BLaER1 treated with 17β-estradiol and CSF1 and Interleukin-3, amounts not matched to agents 10 nM and 100 nM (cell line): Measurements from ENCODE around the gene CSNK1G2.
"Not testable (repeated sequence)": the region's sequence is repeated elsewhere in the genome, so short reads cannot be mapped to it uniquely, and the experiment has no call there.

Experiments
- H3K27ac ChIP-seq, 11 experiments: shearing (Covaris generic); formaldehyde crosslinking; 2 replicates each; pipeline ENCODE4 v1.8.1; 2022
- H3K27me3 ChIP-seq, 11 experiments: shearing (Covaris generic); formaldehyde crosslinking; 2 replicates each; pipeline ENCODE4 v1.8.1; 2022
- H3K36me3 ChIP-seq, 11 experiments: shearing (Covaris generic); formaldehyde crosslinking; 2 replicates each; pipeline ENCODE4 v1.8.1; 2022
- H3K4me1 ChIP-seq, 10 experiments: shearing (Covaris generic); formaldehyde crosslinking; 2 replicates each; pipeline ENCODE4 v1.8.1; 2022
- H3K4me2 ChIP-seq, 11 experiments: shearing (Covaris generic); formaldehyde crosslinking; 2 replicates each; pipeline ENCODE4 v1.8.1; 2022
- H3K4me3 ChIP-seq, 10 experiments: shearing (Covaris generic); formaldehyde crosslinking; 2 replicates each; pipeline ENCODE4 v1.8.1; 2022
- H3K9ac ChIP-seq, 11 experiments: shearing (Covaris generic); formaldehyde crosslinking; 2 replicates each; pipeline ENCODE4 v1.8.1; 2022
- H3K9me3 ChIP-seq, 11 experiments: shearing (Covaris generic); formaldehyde crosslinking; replicated peaks in 1 of 11; 2 replicates each; pipeline ENCODE4 v1.8.1; 2022
- H4K20me1 ChIP-seq, 11 experiments: shearing (Covaris generic); formaldehyde crosslinking; 2 replicates each; pipeline ENCODE4 v1.8.1; 2022
- Cebpa-rat ChIP-seq, 11 experiments: shearing (Covaris generic); IDR thresholded peaks; 2 replicates each; pipeline ENCODE4 v1.8.1; 2022

CSNK1G2 gene

DNA sequence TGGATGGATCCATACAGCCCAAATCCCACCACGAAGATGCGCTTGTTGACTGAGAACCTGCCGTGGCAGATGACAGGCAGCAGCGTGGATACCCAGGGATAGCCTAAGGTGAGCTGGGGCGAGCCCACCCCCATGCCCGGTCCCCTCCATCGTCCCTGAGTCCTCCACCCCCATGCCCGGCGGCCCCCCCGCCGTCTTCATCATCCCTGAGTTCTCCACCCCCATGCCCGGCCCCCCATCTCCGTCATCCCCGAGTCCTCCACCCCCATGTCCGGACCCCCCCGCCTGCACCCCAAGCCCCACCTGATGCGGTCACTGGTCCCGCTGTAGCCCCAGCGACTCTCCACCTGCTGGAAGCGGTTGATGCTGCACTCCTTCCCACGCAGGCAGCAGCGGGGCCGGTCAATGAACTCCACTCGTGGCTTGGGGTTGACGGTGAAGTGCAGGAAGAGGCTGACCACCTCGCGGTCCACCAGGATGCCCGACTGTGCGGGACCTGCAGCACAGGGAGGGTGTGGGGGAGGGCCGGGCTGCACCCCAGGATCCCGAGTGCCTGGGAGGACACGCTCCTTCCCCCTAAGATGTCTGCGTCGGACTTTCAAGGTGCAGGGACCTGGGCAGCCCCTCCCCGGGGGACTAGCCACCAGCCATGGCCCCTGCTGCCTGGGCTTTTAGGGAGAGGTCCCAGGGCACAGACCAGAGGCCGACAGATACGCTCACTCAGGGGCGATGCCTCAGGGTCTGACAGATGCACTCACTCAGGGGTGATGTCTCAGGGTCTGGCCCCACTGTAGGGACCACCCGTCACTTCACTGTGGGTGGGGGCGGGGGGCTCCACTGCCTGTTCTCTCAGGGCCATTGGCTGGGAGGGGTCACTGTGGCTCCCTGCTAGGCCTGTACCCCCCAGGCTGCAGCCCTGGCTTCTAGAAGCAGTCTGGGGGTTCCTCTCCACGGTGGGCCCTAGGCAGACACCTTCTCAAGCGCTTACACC lies 46.5 kb downstream of the CSNK1G2 start:
- no peaks in the 10 kb centered on the region for H3K9me3 ChIP-seq
- peaks cover 12 to 78% (median 51%) of the 10 kb centered on the region in 11 experiments; a peak in 18 of 22 replicates for H4K20me1 ChIP-seq
- peaks cover 76 to 98% (median 93%) of the 10 kb centered on the region in 11 experiments for H3K36me3 ChIP-seq
- no peak for TF ChIP-seq Cebpa-rat (IDR thresholded peaks at IDR 0.05)
- no peak overlapping the region for H3K9ac ChIP-seq
- no peak overlapping the region for H3K4me2 ChIP-seq
- no peaks in the 10 kb centered on the region for H3K4me1 ChIP-seq
- H3K4me3 ChIP-seq: no peak overlapping the region
- H3K27me3 ChIP-seq: no peaks in the 10 kb centered on the region
- no peak overlapping the region for H3K27ac ChIP-seq

- H3K4me1 ChIP-seq, H3K27me3 ChIP-seq, H3K9me3 ChIP-seq, H3K4me3 ChIP-seq, H3K4me2 ChIP-seq, H3K27ac ChIP-seq, H3K9ac ChIP-seq: not testable (repeated sequence)
- Histone ChIP-seq H4K20me1 (peaks cover 12 to 78% (median 48%) of the 10 kb centered on the region in 11 experiments; a peak in 18 of 22 replicates), H3K36me3 (peaks cover 79 to 96% (median 92%) of the 10 kb centered on the region in 11 experiments)
These were observed 47.5 kb downstream of the CSNK1G2 start for GRCh38 chr19:1988464-1988863.

DNA sequence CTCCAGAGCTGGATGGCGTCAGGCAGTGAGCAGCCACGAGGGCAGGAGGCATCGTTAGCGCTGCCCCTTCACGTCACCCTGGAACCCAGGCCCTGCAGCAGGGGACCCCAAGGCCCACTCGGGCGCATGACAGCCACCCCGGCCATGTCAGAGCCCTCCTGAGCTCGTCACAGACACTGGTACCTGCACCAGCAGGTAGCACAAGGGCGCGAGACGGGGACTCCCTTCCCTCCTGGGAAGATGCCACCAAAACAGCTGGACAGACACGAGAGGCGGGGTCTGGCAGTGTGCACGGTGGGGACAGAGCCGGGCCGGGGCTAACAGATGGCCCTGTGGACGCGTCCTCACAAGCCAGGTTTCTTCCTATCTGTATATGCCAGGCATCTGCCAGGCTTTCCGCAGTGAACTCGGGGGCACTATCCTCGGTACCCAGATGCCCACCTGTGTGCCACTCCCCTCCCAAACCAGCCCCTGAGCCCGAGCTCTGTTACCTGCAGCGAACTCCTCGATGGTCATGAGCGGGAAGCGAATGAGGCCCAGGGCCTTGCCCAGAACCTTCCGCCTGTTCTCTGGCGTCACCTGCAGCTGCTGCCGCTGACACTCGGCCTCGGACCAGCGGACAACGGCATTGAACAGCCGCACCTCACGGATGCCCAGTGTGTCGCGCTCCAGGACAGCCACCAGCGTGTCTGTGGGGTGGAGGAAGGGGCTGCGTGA lies 48.7 kb downstream of the CSNK1G2 start:
- Histone ChIP-seq H3K9me3 (no peaks in the 10 kb centered on the region), H3K4me2 (no peak overlapping the region), H4K20me1 (peaks cover 10 to 71% (median 48%) of the 10 kb centered on the region in 11 experiments; a peak in 18 of 22 replicates), H3K4me1 (no peaks in the 10 kb centered on the region), H3K4me3 (no peak overlapping the region), H3K9ac (no peak overlapping the region), H3K36me3 (peaks cover 72 to 96% (median 94%) of the 10 kb centered on the region in 11 experiments), H3K27me3 (no peaks in the 10 kb centered on the region), H3K27ac (no peak overlapping the region)
- TF ChIP-seq Cebpa-rat (IDR thresholded peaks at IDR 0.05): no peak

DNA sequence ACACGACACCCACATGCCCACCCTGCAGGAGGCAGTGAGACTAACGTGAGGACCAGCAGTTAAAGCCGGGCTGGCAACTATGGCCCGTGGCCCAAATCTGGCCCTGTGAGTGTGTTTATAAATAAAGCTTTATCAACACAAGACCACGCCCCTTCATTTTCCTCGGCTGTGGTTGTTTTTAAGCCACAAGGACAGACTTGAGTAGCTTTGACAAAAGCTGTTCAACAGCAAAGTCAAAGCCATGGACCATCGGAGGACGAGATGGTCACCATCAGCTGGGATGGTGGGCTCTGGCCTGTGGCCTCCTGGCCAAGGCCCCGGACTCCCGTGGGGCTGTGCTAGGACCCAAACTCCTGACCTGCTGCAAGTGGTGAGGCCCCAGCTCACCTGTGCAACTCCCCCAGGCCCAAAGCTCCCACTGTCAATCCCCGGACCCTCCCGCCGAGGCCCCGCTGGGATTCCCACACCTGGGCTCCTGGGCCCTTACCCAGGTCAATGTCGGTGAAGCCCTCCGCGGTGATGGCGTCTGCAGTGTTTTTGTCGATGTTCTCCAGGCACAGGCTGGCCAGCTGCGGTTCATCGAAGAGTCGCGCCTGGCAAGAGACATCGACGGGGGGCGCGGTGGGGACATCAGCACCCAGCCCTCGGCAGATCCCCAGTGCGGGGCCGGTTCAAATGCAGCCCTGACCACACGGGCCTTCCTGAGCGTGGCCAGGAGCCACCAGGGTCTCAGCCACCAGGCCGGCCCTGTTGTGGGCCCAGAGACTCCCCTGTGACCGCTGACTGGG lies 49.5 kb downstream of the CSNK1G2 start:
- Histone ChIP-seq H3K9ac (no peak overlapping the region; a peak in 1 of 22 replicates), H3K36me3 (peaks cover 67 to 95% (median 92%) of the 10 kb centered on the region in 11 experiments), H4K20me1 (peaks cover 4 to 65% (median 50%) of the 10 kb centered on the region in 11 experiments; a peak in 17 of 22 replicates), H3K9me3 (no peaks in the 10 kb centered on the region), H3K4me3 (no peak overlapping the region), H3K4me1 (no peaks in the 10 kb centered on the region), H3K27ac (no peak overlapping the region; a peak in 1 of 22 replicates), H3K4me2 (no peak overlapping the region), H3K27me3 (no peaks in the 10 kb centered on the region)
- no peak for TF ChIP-seq Cebpa-rat (IDR thresholded peaks at IDR 0.05)

GRCh38 chr19:1991018-1991913 lies 50.3 kb downstream of the CSNK1G2 start:
- Histone ChIP-seq H4K20me1 (peaks cover 4 to 56% (median 42%) of the 10 kb centered on the region in 11 experiments; a peak in 17 of 22 replicates), H3K36me3 (peaks cover 65 to 95% (median 92%) of the 10 kb centered on the region in 11 experiments), H3K27ac (no peak overlapping the region; a peak in 1 of 22 replicates), H3K4me1 (no peaks in the 10 kb centered on the region), H3K4me2 (no peak overlapping the region), H3K4me3 (no peak overlapping the region), H3K9ac (peak overlapping the region in 1 of 11 experiments; percentile 19; a peak in 2 of 22 replicates), H3K27me3 (no peaks in the 10 kb centered on the region), H3K9me3 (peaks cover 0 to 5% (median 4%) of the 10 kb centered on the region in 11 experiments; a peak in 13 of 22 replicates)
- TF ChIP-seq Cebpa-rat (IDR thresholded peaks at IDR 0.05): no peak

DNA sequence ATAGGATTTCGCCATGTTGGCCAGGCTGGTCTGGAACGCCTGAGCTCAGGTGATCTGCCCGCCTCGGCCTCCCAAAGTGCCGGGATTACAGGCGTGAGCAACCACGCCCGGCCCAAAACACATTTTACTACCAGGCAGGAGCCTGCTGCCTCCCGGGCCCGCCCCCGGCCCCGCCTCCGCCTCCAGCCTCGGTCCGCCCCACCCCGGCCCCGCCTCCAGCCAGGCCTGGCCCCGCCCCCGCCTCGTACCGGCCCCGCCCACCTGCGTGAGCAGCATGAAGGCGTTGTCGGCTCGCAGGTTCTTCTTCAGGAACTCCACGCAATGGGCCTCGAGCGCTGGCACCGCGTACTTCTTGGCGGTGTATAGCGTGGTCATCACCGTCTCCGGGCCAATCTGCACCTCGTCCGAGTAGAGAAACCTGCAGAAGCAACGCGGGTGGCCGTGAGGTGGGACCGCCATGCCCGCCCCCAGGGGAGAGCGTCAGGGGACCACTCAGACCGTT lies 51.8 kb downstream of the CSNK1G2 start:
- peaks cover 68 to 97% (median 94%) of the 10 kb centered on the region in 11 experiments for H3K36me3 ChIP-seq
- no peak for TF ChIP-seq Cebpa-rat (IDR thresholded peaks at IDR 0.05)
- peaks cover 0 to 20% (median 16%) of the 10 kb centered on the region in 11 experiments; a peak in 14 of 22 replicates for H3K9me3 ChIP-seq
- H3K4me3 ChIP-seq: no peak overlapping the region
- no peak overlapping the region for H3K9ac ChIP-seq
- H3K27me3 ChIP-seq: no peaks in the 10 kb centered on the region
- no peak overlapping the region for H3K27ac ChIP-seq
- no peak overlapping the region for H3K4me2 ChIP-seq
- H4K20me1 ChIP-seq: peaks cover 11 to 50% (median 40%) of the 10 kb centered on the region in 11 experiments; a peak in 17 of 22 replicates
- no peaks in the 10 kb centered on the region for H3K4me1 ChIP-seq

DNA sequence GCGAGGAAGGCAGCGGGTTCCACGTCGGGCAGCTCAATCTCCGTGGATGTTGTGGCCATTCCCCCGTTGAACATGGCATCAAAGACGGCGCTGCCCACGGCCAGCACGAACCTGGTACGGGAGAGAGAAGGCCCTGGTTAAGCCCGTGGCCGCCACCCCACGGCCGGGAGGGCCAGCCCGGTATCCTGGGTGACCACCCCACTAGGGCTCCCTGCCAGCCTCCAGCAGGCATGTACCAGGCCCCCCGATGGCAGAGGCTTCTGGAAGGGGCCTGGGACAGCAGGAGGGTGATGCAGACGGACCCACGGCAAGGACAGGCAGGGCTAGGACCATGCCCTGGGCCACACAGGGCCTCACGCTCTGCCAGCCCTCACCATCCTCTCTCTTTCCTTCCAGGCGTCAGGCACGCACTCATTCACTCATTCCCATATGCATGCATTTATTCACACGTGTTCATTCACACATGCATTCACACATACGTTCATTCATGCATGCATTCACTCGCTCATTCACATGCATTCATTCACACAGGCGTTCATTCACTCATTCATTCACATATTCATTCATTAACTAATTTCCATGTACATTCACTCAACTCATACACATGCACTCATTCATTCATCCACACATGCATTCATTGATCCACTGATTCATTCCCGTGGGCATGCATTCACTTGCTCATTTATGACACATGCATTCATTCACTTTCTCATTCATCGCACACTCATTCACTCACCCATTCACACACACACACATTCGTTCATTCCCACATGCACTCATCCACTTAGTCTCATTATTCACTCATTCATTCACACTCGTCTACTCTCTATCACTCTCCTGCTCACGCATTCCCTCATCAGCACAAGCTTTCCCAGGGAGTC lies 56.6 kb downstream of the CSNK1G2 start:
- Histone ChIP-seq H3K9ac (no peak overlapping the region), H3K4me3 (no peak overlapping the region), H3K36me3 (peaks cover 61 to 97% (median 89%) of the 10 kb centered on the region in 11 experiments), H4K20me1 (peaks cover 13 to 50% (median 26%) of the 10 kb centered on the region in 11 experiments; a peak in 16 of 22 replicates), H3K27ac (no peak overlapping the region), H3K4me2 (no peak overlapping the region), H3K9me3 (peaks cover 0 to 20% (median 16%) of the 10 kb centered on the region in 11 experiments; a peak in 14 of 22 replicates), H3K4me1 (no peaks in the 10 kb centered on the region), H3K27me3 (no peaks in the 10 kb centered on the region)
- TF ChIP-seq Cebpa-rat (IDR thresholded peaks at IDR 0.05): no peak
